ENCODE results near the gene TOM1L1. TPM values are rescaled to one million over a fixed set of nuclear protein-coding genes. Genes with fewer than 3 reads are reported as not detected.

TOM1L1 gene
- total RNA-seq, 4 donors from 2014 or later = 40.2 to 54.6 (median 50.5) TPM

DNA sequence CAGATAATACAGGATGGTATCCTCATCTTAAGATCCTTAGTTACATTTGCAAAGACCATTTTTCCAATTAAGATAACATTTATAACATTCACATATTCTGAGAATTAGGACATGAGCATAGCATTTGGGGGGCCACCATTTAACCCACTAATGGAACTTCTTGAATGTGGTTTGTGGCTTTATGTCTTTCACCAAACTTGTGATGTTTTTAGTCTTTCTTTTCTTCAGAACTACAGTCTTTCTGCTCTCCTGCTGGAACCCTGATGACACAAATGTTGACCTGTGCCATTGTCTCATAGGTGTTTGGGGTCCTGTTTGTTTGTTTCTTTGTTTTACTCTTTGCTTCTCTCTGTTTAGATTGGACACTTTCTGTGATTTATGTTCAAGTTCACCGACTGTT is 44.6 kb downstream of the TOM1L1 start:
- Histone ChIP-seq H3K4me1 (no peaks in the 10 kb centered on the region), H3K27me3 (no peaks in the 10 kb centered on the region), H3K36me3 (peaks cover 15% of the 10 kb centered on the region), H3K27ac (no peak overlapping the region), H3K4me3 (no peak overlapping the region), H3K9me3 (no peaks in the 10 kb centered on the region)
- 32% methylated on average over 1 of the region's 1 CpG for WGBS
- no peak for DNase-seq (ENCODE audit: low spot score in 2 of 2)
- no peak for TF ChIP-seq POLR2A (IDR thresholded peaks at IDR 0.05)
- TF ChIP-seq POLR2AphosphoS5 (IDR thresholded peaks at IDR 0.05) = no peak
- no peak for TF ChIP-seq CTCF (IDR thresholded peaks at IDR 0.05)

DNA sequence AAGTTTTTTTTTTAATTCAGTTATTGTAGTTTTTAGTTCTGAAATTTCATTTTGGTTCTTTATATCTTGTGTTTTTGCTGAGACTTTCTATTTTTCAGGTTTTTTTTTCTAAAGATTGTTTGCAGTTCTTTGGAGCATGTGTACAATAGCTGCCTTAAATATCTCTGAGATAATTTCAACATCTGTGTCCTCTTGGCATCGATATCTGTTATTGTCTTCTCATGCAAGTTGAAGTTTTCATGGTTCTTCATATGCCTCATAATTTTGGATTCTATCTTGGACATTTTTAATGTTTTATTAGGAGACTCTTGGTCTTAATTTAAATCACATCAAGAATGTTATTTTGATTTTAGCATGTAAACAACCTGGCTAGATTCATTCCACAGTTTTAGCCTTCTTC is 45.0 kb downstream of the TOM1L1 start:
- H3K4me3 ChIP-seq = no peak overlapping the region
- 58% methylated on average over 1 of the region's 1 CpG for WGBS
- no peak for DNase-seq (ENCODE audit: low spot score in 2 of 2)
- H3K36me3 ChIP-seq = peaks cover 16% of the 10 kb centered on the region
- no peaks in the 10 kb centered on the region for H3K9me3 ChIP-seq
- no peaks in the 10 kb centered on the region for H3K27me3 ChIP-seq
- no peak overlapping the region for H3K27ac ChIP-seq
- TF ChIP-seq POLR2AphosphoS5 (IDR thresholded peaks at IDR 0.05) (no peak), CTCF (IDR thresholded peaks at IDR 0.05) (no peak)
- H3K4me1 ChIP-seq = no peaks in the 10 kb centered on the region

DNA sequence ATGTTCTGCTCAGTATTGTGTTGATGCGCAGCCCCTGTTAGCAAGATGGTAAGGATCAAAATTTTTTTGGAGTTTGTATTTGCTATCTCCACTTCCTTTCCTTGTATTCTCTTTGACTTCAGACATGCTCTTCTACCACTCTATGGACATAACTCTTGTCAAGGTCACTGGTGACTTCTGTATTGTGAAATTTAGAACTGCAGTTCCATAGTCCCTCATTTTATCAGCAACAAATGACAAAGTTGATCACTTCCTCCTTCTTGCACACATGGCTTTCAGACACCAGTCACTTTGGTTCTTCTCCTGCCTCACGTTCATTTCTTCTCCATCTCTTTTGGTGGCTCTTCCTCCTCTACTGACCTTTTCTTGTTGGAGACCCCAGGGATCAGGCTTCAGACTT is 46.7 kb downstream of the TOM1L1 start:
- Histone ChIP-seq H3K4me1 (no peaks in the 10 kb centered on the region), H3K4me3 (no peak overlapping the region), H3K36me3 (peaks cover 23% of the 10 kb centered on the region), H3K9me3 (no peaks in the 10 kb centered on the region), H3K27me3 (no peaks in the 10 kb centered on the region), H3K27ac (no peak overlapping the region)
- DNase-seq (ENCODE audit: low spot score in 2 of 2) = no peak
- WGBS = 91% methylated on average over 2 of the region's 2 CpGs
- TF ChIP-seq EP300 (IDR thresholded peaks at IDR 0.05) (no peak), CTCF (IDR thresholded peaks at IDR 0.05) (no peak), POLR2AphosphoS5 (IDR thresholded peaks at IDR 0.05) (no peak), POLR2A (IDR thresholded peaks at IDR 0.05) (no peak)

DNA sequence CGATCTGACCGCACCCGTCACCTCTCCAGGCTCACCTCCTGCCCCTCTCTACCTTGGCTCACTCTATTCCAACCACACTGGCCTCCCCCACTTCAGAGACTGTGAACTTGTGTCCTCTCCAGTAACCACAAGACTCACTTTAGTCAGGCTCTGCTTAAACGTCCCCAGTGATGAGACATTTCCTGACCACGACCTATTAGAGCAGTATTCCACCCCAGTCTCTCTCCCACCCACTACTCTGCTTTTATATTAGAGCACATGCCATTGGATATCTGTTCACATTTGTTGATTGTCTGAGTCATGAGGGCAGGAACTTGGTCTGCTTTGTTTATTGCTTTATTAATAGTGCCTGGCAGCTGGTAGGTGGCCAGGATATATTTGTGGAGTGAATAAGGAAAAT is 47.7 kb downstream of the TOM1L1 start:
- peaks cover 31% of the 10 kb centered on the region for H3K36me3 ChIP-seq
- 76% methylated on average over 5 of the region's 5 CpGs for WGBS
- no peak overlapping the region for H3K4me3 ChIP-seq
- TF ChIP-seq POLR2A (IDR thresholded peaks at IDR 0.05) (no peak), EP300 (IDR thresholded peaks at IDR 0.05) (no peak), CTCF (IDR thresholded peaks at IDR 0.05) (no peak), POLR2AphosphoS5 (IDR thresholded peaks at IDR 0.05) (no peak)
- no peak overlapping the region for H3K27ac ChIP-seq
- no peaks in the 10 kb centered on the region for H3K4me1 ChIP-seq
- DNase-seq (ENCODE audit: low spot score in 2 of 2) = no peak
- H3K27me3 ChIP-seq = no peaks in the 10 kb centered on the region
- H3K9me3 ChIP-seq = no peaks in the 10 kb centered on the region

DNA sequence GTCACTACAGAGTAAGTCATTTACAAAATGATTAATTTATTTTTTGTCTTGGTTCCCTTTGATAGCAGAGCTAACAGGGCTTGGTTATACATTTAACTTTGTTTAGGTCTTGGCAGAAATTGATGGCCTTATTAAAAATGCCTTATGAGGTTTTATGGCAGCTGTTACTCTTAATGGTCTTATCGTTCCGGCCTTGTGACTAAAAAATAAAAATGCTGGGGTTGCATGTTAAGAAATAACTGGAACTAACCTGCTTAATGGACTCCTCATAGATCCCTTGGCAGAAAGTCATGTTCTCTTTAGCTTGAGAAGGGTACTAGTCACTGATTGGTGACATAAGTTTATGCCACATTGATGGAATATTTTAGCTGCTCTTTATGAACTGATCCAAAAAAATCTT is 49.5 kb downstream of the TOM1L1 start:
- TF ChIP-seq POLR2AphosphoS5 (IDR thresholded peaks at IDR 0.05) (no peak), EP300 (IDR thresholded peaks at IDR 0.05) (no peak), POLR2A (IDR thresholded peaks at IDR 0.05) (no peak), CTCF (IDR thresholded peaks at IDR 0.05) (no peak)
- DNase-seq (ENCODE audit: low spot score in 2 of 2) = no peak
- Histone ChIP-seq H3K27me3 (no peaks in the 10 kb centered on the region), H3K9me3 (no peaks in the 10 kb centered on the region), H3K27ac (no peak overlapping the region), H3K4me1 (no peaks in the 10 kb centered on the region), H3K36me3 (peaks cover 44% of the 10 kb centered on the region), H3K4me3 (no peak overlapping the region)
- 88% methylated on average over 2 of the region's 2 CpGs for WGBS
